Neural progenitor cell (in vitro differentiated cells): Measurements from ENCODE around the gene BTC. TPM values are rescaled to one million over a fixed set of nuclear protein-coding genes. Genes with fewer than 3 reads are reported as not detected.
"Not testable (repeated sequence)": the region's sequence is repeated elsewhere in the genome, so short reads cannot be mapped to it uniquely, and the experiment has no call there.

Experiments used
- DNase-seq: peaks from one replicate; pipeline ENCODE4 v3.0.0-alpha.2; 2016; ENCODE audit warnings: low spot score
- H2AFZ ChIP-seq: fragments of 200-600 bp; sonication (generic); replicated peaks from 2 replicates; pipeline ENCODE4 v1.6.1; 2016; ENCODE audit warnings: antibody characterized with exemption
- H3F3A ChIP-seq: fragments of 200-600 bp; sonication (generic); 2 replicates; pipeline ENCODE4 v1.6.1; 2016; ENCODE audit warnings: antibody characterized with exemption, low read depth
- H3K27ac ChIP-seq: fragments of 200-600 bp; sonication (generic); 2 replicates; pipeline ENCODE4 v1.5.1; 2016; ENCODE audit warnings: mild to moderate bottlenecking
- H3K27me3 ChIP-seq: fragments of 200-600 bp; sonication (generic); 2 replicates; pipeline ENCODE4 v1.6.1; 2016; ENCODE audit warnings: mild to moderate bottlenecking, moderate library complexity
- H3K36me3 ChIP-seq: fragments of 200-600 bp; sonication (generic); 2 replicates; pipeline ENCODE4 v1.5.1; 2016
- H3K4me1 ChIP-seq: fragments of 200-600 bp; sonication (generic); 2 replicates; pipeline ENCODE4 v1.6.1; 2016; ENCODE audit warnings: mixed run types
- H3K4me2 ChIP-seq: fragments of 200-600 bp; sonication (generic); 2 replicates; pipeline ENCODE4 v1.6.1; 2016
- H3K4me3 ChIP-seq: fragments of 200-600 bp; sonication (generic); 2 replicates; pipeline ENCODE4 v1.5.1; 2016
- H3K79me2 ChIP-seq: fragments of 200-600 bp; sonication (generic); 2 replicates; pipeline ENCODE4 v1.6.1; 2016; ENCODE audit warnings: low read depth
- H3K9ac ChIP-seq: fragments of 200-600 bp; sonication (generic); 2 replicates; pipeline ENCODE4 v1.6.1; 2016
- H3K9me3 ChIP-seq: fragments of 200-600 bp; sonication (generic); 2 replicates; pipeline ENCODE4 v1.5.1; 2016; ENCODE audit warnings: low read depth
- H4K20me1 ChIP-seq: fragments of 200-600 bp; sonication (generic); 2 replicates; pipeline ENCODE4 v1.6.1; 2016; ENCODE audit warnings: low read depth
- H3K27ac Mint-ChIP-seq: 3 replicates; pipeline ENCODE4 v1.8.0; 2021; ENCODE audit warnings: mixed read lengths
- H3K27me3 Mint-ChIP-seq: 2 replicates; pipeline ENCODE4 v1.8.0; 2022; ENCODE audit warnings: low read depth, mild to moderate bottlenecking, inconsistent platforms, moderate library complexity, mixed read lengths; ENCODE audit not compliant: insufficient read depth
- H3K36me3 Mint-ChIP-seq: 3 replicates; pipeline ENCODE4 v1.8.0; 2021; ENCODE audit warnings: mixed read lengths
- H3K4me1 Mint-ChIP-seq: 3 replicates; pipeline ENCODE4 v1.8.0; 2021; ENCODE audit warnings: mixed read lengths
- H3K4me3 Mint-ChIP-seq: 3 replicates; pipeline ENCODE4 v1.8.0; 2021; ENCODE audit warnings: mild to moderate bottlenecking, moderate library complexity, mixed read lengths
- H3K9me3 Mint-ChIP-seq: 3 replicates; pipeline ENCODE4 v1.8.0; 2020; ENCODE audit warnings: mixed read lengths
- CTCF ChIP-seq: fragments of 200-600 bp; sonication (generic); IDR thresholded peaks from 2 replicates; pipeline ENCODE4 v1.5.1; 2017; ENCODE audit warnings: antibody characterized with exemption, mild to moderate bottlenecking
- total RNA-seq: library from RNA; depleted of rRNA; stranded (reverse); fragments of >200 nt; gene quantifications from 2 replicates; pipeline ENCODE4 v1.2.3, GENCODE V29; 2015; ENCODE audit warnings: low replicate concordance

BTC gene
- total RNA-seq, 1 donor from 2014 or later: 0.80 TPM

DNA sequence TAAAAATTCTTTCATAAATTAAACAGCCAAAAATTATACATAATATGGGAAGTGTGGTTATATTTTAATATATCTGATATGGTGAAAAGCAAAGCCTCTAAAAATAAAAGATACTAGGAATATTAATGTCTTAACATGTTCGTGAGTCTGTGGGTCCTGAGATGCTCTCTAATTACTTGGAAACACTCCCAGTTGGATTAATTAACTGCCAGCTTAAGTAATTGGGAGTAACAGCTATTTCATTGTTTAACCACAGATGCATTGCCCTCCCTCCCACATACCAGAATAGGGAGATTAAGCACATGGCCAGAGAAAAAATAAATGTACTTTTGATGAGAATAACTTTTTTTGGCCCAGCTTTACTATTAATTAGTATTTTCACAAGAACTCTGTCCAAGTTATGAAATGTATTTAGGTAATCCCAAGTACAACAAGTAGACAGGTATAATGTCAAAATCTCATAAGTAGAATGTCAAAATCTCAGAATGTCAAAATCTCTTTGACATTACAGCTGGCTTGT lies 79.7 kb downstream of the BTC start:
- Mint-ChIP-seq H3K4me3 (no peak overlapping the region), H3K27ac (no peak overlapping the region), H3K9me3 (peaks cover 35% of the 10 kb centered on the region), H3K36me3 (no peaks in the 10 kb centered on the region), H3K4me1 (peaks cover 7% of the 10 kb centered on the region), H3K27me3 (peaks cover 2% of the 10 kb centered on the region)
- no peaks in the 10 kb centered on the region for H3K9me3 ChIP-seq
- peaks cover 9% of the 10 kb centered on the region for H3K4me1 ChIP-seq
- H3F3A ChIP-seq: no peaks in the 10 kb centered on the region
- H3K9ac ChIP-seq: no peak overlapping the region
- no peaks in the 10 kb centered on the region for H3K79me2 ChIP-seq
- no peak overlapping the region for H3K27ac ChIP-seq
- no peaks in the 10 kb centered on the region for H3K36me3 ChIP-seq
- TF ChIP-seq CTCF: no peak
- H4K20me1 ChIP-seq: no peaks in the 10 kb centered on the region
- H3K4me3 ChIP-seq: no peak overlapping the region
- peak; percentile 8 for DNase-seq
- no peak overlapping the region for H3K4me2 ChIP-seq
- no peaks in the 10 kb centered on the region for H3K27me3 ChIP-seq
- no peak overlapping the region for H2AFZ ChIP-seq

- H3K4me3 Mint-ChIP-seq, H3K4me1 ChIP-seq, H3K9me3 ChIP-seq, H3K27ac Mint-ChIP-seq, H3K27me3 ChIP-seq, H2AFZ ChIP-seq, H4K20me1 ChIP-seq, H3K4me1 Mint-ChIP-seq, H3K27ac ChIP-seq, H3K36me3 Mint-ChIP-seq, H3K79me2 ChIP-seq, H3K27me3 Mint-ChIP-seq, H3K4me2 ChIP-seq, H3K36me3 ChIP-seq, DNase-seq, H3F3A ChIP-seq, H3K4me3 ChIP-seq, H3K9ac ChIP-seq: not testable (repeated sequence)
- peaks cover 41% of the 10 kb centered on the region for H3K9me3 Mint-ChIP-seq
These were observed 86.2 kb downstream of the BTC start for GRCh38 chr4:74708135-74708534.

Other genes with a start within 250 kb of the BTC start
- gene PARM1, start 138.6 kb upstream of the BTC start, total RNA-seq: 1.2 and 1.6 TPM in 2 replicates